ENCODE results near the gene RECK. TPM values are rescaled to one million over a fixed set of nuclear protein-coding genes. Genes with fewer than 3 reads are reported as not detected.

RECK gene
- total and polyA plus RNA-seq, 2 experiments from 2014 or later, result 8.1 to 11.6 TPM

- TF ChIP-seq ZNF462 (CRISPR knock-in tag; IDR thresholded peaks at IDR 0.05), result no peak
- no peak for TF ChIP-seq ZNF331 (CRISPR knock-in tag; IDR thresholded peaks at IDR 0.05; ENCODE audit: low read depth)
- no peak for TF ChIP-seq NANOG (IDR thresholded peaks at IDR 0.05; ENCODE audit: borderline replicate concordance)
- TF ChIP-seq, protein P1, sequence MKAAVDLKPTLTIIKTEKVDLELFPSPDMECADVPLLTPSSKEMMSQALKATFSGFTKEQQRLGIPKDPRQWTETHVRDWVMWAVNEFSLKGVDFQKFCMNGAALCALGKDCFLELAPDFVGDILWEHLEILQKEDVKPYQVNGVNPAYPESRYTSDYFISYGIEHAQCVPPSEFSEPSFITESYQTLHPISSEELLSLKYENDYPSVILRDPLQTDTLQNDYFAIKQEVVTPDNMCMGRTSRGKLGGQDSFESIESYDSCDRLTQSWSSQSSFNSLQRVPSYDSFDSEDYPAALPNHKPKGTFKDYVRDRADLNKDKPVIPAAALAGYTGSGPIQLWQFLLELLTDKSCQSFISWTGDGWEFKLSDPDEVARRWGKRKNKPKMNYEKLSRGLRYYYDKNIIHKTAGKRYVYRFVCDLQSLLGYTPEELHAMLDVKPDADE (IDR thresholded peaks at IDR 0.05), result no peak
- TF ChIP-seq POLR2AphosphoS5 (IDR thresholded peaks at IDR 0.05; ENCODE audit: low read depth), result no peak
- TF ChIP-seq, protein P2, sequence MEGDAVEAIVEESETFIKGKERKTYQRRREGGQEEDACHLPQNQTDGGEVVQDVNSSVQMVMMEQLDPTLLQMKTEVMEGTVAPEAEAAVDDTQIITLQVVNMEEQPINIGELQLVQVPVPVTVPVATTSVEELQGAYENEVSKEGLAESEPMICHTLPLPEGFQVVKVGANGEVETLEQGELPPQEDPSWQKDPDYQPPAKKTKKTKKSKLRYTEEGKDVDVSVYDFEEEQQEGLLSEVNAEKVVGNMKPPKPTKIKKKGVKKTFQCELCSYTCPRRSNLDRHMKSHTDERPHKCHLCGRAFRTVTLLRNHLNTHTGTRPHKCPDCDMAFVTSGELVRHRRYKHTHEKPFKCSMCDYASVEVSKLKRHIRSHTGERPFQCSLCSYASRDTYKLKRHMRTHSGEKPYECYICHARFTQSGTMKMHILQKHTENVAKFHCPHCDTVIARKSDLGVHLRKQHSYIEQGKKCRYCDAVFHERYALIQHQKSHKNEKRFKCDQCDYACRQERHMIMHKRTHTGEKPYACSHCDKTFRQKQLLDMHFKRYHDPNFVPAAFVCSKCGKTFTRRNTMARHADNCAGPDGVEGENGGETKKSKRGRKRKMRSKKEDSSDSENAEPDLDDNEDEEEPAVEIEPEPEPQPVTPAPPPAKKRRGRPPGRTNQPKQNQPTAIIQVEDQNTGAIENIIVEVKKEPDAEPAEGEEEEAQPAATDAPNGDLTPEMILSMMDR (conservative IDR thresholded peaks at IDR 0.05; ENCODE audit: low read depth in 2 of 2), result no peak
- TF ChIP-seq CREB1 (CRISPR knock-in tag; IDR thresholded peaks at IDR 0.05; ENCODE audit: low read depth), result no peak
These were observed 127.1 kb downstream of the RECK start (continued) for GRCh38 chr9:36163786-36164170.
